ENCODE results near the gene SLC44A3.

Gene SLC44A3, protein sequence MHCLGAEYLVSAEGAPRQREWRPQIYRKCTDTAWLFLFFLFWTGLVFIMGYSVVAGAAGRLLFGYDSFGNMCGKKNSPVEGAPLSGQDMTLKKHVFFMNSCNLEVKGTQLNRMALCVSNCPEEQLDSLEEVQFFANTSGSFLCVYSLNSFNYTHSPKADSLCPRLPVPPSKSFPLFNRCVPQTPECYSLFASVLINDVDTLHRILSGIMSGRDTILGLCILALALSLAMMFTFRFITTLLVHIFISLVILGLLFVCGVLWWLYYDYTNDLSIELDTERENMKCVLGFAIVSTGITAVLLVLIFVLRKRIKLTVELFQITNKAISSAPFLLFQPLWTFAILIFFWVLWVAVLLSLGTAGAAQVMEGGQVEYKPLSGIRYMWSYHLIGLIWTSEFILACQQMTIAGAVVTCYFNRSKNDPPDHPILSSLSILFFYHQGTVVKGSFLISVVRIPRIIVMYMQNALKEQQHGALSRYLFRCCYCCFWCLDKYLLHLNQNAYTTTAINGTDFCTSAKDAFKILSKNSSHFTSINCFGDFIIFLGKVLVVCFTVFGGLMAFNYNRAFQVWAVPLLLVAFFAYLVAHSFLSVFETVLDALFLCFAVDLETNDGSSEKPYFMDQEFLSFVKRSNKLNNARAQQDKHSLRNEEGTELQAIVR

DNA sequence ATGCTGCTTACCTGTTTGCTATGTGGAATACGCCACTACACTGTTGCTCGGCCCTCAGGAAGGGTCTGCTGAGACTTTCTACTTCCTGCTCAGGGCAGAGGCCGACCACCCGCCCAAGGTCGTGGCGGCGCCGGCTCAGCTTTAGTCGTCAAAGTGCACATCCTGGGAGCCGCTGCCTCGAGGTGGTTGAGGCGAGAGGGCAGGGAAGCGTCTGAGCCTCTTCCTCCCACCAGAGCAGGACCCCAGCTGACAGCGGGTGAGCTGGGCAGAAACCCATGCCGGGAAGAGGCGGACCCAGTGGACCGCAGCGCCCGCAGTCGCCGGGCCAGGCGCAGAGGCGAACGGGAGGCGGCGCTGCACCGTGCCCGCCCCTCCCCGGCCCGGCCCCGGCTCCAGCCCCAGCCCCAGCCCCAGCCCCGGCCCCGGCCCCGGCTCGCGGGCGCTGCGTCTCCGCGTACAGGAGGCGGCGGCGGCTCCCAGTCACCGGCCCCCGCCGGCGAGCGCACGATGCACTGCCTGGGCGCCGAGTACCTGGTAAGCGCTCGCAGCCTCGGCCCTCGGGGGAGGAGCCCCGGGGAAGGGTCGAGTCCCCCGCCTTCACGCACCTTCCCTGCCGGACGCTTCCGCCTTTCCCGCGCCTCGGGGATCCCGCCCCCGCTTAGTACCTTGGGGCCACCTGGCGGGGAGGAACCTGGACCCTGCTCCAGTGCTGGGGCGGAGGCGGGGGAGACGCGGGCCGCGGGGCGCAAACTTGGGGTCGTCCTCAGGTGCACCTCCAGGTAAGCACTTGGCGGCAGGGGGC lies at the start of gene SLC44A3:
Gene SLC44A3, plus strand, starts transcription at position 413 of the 802 bp plus-strand sequence. Its CDS starts 95 bp downstream, at position 508.
- DNase-seq (ENCODE audit: low read depth): no peak

DNA sequence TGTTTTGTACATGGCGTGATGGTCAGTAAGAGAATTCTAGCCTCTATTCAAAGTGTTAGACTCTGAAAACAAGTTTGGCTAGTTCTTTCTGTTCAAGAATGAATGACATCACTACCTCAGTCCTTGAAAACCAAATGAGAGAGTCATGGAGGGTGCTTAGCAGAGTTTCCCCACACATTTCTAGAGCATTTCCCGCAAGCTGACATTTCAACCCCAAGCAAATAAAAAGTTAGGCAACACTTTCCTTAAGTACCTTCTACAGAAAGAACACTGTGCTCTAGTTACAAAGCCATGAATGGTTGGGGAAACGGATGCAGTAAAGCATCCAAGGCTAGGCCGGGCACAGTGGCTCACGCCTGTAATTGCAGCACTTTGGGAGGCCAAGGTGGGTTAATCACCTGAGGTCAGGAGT lies 47.9 kb upstream of the SLC44A3 start:
- DNase-seq (ENCODE audit: low read depth): no peak

DNA sequence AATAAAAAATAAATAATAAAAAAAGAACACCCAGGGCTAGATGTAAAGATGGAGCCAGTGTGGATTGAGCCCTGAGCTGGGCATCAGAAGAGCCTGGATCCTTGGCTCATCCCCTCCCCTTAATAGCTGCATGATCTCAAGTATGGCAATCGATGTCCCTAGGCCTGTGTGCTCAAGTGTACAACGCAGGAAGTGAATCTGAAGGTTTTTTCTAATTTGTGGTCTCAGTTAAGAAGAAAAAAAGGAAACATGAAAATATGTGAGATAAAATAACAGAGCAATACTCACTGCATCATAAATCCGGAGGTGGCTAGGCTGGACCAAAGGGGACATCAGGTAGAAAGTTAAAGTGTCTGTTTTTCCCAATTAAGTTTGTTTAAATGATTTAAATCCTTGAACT lies 47.3 kb upstream of the SLC44A3 start:
- no peak for DNase-seq (ENCODE audit: low read depth)

DNA sequence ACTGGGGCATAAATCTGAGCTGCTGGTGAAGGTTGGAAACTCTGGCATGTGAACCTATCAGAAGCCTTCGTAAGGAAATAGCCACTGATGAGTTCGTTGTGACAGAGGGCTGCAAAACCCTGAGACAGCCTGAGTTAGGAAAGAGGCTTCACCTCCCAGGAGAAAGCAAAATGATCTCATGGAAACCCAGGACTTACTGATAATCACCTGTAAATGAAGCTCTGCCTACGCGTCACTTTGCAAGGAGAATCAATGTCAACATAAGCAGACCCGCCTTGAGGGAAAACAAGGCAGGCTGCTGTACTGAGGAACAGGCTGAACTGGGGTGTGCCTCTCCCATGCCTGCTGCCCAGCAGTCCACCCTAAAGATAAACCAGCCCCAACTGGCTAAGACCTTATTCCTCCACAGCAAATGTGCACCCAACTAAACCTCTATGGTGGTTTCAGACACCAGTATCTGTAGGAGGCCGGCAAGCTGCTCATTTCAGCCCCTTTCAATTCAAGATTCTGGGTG lies 46.8 kb upstream of the SLC44A3 start:
- DNase-seq (ENCODE audit: low read depth): no peak

DNA sequence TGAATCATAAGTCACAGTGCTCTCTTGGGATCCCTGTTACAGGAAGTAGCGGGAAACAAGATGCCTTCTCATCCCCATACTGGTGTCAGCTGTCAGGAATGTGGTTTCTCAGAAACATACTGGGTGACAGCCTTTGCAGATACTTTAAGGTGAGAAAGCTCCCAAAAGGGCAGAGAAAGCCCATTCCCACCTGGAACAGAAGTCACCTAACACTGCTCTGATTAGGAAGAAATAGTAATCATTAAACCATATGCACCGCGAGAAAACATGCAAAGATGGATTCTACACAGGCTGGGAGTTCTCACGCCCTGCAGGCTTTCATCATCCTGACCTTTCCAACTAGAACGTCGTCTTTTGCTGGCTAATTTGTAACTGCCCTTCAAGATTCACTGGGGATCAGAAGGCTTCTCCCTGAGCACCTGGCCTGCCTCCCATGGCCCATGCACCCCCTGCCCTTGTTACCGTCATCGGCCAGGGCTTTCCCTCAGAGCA lies 46.2 kb upstream of the SLC44A3 start:
- no peak for DNase-seq (ENCODE audit: low read depth)

DNA sequence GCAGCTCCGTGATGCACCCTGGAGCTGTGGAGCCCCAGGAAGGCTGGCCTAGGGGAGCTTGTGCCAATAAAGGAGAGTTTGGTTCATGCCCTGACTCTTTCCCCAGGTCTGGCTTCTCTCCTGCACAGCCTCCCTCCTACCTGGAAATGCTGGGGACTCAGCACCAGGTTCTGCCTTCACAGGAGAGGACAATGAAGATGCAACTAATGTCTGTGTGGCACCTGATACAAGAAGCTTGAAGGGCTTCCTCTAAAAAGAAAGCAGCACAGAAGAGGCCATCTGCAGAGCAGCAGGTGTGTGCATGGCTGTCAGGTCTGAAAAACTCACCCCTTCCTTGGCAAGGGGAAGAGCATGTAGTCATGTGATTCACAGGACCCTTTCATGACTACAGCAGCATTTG lies 43.7 kb upstream of the SLC44A3 start:
- DNase-seq (ENCODE audit: low read depth): no peak

DNA sequence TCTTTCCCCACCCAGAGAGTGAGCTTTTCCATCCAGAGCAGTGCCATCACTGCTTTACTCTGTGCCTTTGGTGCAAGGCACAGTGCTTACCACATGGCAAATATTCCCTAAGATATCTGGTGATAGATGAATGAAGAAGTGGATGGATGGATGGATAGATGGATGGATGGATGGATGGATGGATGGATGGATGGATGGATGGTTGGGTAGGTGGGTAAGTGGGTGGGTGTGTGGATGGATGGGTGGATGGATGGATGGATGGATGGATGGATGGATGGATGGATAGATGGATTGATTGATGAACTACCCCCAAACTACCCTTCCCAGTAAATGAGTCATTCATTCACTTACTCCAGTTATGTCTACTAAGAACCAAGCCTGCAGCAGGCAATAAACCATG lies 42.9 kb upstream of the SLC44A3 start:
- DNase-seq (ENCODE audit: low read depth): no peak

DNA sequence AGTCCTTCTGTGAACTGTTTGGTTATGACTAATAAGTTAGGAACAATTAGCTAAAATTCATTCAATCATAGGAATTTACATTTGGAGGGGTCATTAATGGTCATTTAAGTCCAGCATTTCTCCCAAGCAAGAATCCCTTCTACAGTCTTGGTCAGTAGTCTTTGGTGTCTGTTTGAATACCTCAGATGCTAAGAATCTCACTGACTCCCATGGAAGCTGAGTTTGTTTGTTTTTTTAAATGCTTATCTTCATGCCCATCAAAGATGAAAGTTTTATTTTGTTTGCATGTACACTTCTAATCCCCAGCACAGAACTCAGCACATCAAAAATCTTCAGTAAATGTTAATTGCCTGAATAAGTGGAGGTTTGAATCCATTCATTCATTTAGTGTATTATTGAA lies 41.3 kb upstream of the SLC44A3 start:
- DNase-seq (ENCODE audit: low read depth): no peak

DNA sequence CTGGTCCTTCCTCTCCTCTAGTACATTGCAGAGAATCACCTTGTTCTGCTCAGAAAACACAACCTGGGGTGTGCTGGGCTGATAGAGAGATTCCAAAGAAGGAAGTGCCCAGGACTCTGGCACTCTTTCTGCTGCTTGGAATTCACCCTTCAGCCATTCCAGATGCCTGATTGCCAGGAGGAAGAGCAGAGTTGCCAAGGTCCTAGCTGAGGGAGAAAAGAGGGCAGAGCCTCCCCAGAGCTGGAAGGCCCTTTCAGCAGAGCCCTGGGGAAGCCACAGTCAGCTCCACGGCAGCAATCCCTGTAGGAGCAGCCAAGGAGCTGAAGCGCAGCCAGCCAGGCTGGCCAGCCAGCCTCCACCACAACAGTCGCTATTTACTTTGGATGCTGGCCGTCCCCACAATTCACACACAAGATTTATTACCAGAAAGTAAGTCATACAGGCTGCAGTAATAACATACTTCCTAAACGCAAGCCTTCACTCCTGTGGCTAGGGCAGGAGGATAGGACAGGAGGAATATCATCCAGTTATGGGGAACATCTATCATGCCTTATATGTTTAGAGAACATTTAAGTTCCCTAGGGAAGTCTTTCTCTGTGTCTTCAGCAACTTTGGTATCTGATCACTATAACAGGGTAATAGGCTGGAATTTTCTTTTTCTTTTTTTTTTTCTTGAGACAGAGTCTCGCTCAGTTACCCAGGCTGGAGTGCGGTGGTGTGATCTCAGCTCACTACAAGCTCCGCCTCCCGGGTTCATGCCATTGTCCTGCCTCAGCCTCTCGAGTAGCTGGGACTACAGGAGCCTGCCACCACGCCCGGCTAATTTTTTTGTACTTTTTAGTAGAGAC lies 36.6 kb upstream of the SLC44A3 start:
- no peak for DNase-seq (ENCODE audit: low read depth)

DNA sequence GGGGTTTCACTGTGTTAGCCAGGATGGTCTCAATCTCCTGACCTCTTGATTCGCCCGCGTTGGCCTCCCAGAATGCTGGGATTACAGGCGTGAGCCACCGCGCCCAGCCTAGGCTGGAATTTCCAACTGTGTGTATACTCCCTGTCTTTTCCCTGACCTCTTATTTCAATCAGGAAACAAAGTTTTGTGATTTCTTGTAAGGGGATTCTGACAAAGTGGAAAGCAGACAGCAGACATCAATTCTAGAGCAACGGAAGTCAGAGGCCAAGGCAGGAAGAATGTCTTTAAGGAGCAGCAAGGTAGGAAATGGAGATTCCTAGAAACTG lies 36.0 kb upstream of the SLC44A3 start:
- no peak for DNase-seq (ENCODE audit: low read depth)

DNA sequence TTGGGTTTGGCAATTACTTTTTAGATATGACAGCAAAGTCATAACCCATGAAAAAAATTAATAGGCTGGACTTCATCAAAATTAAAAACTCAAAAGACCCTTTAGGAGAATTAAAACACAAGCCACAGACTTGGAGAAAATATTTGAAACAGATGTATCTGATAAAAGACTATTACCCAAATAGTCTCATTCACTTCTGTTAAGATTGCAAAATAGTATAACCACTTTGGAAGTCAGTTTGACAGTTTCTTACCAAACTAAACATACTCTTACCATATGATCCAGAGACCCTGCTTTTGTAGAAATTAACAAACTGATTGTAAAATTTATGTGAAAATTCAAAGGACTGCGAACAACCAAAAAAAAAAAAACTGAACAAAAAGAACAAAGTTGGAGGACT lies 32.5 kb upstream of the SLC44A3 start:
- DNase-seq (ENCODE audit: low read depth): no peak

DNA sequence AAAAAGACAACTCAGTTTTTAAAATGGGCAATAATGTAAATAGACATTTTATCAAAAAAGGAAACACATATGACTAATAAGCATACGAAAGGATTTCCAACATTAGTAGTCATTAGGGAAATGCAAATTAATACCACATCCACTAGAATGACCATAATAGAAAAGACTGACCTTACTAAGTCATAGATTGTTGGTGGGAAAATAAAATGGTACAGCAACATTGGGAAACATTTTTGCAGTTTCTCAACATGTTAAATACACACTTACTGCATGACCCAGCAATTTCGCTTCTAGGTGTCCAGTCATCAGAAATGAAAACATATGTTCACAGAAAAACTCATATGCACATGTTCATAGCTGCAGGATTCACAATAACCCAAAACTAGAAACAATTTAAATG lies 29.9 kb upstream of the SLC44A3 start:
- no peak for DNase-seq (ENCODE audit: low read depth)

DNA sequence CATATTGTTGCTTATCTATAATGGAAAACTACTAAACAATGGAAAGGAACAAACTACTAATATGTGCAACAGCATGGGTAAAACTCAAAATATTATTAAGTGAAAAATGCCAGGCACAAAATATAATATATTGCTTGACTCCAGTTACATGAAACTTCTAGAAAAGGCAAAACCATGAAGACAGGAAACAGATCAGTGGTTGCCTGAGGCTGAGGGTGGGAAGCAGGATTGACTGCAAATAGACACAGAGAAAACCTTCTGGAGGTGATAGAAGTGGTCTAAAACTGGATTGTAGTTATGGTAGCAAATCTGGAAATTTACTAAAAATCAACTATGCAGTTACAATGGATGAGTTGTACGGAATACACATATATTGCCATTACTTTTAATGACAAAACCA lies 29.5 kb upstream of the SLC44A3 start:
- no peak for DNase-seq (ENCODE audit: low read depth)

DNA sequence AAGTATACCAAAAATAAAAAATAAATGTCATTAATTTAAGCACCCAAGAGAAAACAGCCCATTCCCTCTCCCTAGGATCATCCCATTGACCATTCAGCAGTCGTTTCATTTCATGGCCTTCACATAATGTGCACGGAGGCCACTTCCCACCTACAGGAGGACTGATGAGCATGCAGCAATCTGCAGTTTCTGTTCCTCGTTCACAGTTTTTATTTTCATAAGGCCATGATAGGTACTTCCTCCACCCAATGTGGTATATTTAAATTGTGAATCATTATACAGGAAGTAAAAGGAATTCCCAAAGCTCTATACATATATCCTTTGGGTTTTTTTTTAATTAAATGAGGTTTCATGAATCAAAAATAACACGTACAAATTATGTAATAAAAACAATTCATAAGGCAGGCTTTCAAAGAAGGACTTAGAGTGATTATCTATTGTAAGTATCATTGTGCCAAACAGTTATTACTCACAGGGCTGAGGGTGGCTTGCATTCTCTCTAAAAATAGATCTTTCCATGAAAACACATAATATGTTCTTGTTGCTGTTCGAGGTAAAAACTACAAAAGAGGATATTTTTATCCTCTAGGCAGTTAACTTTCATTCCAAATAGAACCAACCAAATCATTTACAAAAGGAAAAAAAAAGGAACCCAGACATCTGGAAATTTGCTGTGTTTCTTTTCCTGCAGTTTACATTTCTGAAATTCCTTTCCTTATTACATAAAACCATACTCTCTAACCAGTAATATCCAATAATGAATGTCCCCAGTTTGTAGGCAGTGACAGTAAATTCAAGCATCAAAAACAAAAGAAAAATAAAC lies 27.5 kb upstream of the SLC44A3 start:
- no peak for DNase-seq (ENCODE audit: low read depth)

DNA sequence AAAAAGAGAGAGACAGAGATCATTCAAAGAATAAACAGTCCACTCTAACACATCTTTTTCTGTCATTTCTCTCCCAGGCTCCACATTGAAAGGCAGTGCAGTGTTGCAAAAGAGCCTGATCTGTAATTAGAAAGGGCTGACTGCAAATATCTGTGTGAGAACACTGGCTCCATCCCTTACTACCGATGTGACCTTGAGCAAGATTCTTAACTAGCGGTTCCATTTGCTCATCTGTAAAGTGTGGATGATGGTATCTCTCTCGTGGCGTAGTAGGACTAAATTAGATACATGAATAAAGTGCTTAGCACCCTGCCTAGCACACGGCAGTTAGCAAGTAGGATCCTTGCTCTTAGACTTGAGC lies 26.9 kb upstream of the SLC44A3 start:
- DNase-seq (ENCODE audit: low read depth): no peak

DNA sequence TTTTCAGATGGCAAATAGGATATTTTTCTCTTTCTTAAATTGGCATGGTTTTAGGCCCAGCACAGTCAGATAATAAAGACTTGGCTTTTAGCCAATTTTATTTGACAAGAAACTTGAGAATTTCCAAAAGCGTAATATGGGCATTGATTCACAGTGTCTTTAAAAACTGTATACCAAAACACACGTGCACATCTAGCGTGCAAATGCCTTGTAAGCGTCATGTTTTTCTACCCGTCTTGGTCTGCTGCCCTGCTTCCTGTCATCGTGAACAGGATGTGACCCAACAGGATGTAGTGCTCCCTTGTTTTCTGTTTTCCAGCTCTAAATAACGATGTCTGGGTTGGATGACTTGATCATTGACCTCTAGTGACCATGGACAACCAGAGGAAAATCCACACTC lies 24.7 kb upstream of the SLC44A3 start:
- DNase-seq (ENCODE audit: low read depth): no peak

DNA sequence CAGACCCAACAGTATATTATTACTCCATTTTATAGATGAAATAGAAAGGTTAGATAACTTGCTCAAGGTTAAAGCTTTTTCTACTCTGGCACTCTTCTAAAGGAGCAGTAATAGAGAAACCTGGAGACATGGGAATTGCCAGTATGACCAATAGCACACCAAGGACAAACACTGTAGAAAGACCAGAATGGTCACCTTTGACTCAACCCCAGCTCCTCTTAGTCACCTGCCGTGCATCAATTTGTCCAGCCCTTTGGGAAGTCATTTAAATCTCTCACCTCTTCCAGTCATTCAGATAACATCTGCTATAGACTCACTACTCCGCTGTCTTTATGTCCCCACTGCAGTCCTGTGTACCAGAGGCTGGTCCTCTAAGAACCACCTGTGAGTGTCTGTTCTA lies 23.9 kb upstream of the SLC44A3 start:
- no peak for DNase-seq (ENCODE audit: low read depth)

DNA sequence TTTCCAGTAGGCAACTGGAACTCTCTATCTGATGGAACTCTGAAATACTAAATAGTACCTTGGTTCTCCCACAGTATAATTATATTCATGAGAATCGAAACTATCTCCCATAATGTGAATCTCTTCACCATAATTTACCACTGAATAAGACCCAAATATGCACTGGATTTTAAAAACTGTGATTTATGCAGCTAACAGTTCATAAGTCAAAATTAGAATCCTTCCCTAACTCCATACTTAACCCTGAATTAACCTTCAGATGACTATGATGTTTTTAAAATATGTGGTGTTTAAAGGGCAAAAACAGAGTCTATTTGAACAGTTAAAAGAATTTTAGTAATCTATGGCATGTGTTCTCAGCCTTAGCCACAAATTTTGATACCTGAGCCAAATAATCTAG lies 22.9 kb upstream of the SLC44A3 start:
- DNase-seq (ENCODE audit: low read depth): no peak

DNA sequence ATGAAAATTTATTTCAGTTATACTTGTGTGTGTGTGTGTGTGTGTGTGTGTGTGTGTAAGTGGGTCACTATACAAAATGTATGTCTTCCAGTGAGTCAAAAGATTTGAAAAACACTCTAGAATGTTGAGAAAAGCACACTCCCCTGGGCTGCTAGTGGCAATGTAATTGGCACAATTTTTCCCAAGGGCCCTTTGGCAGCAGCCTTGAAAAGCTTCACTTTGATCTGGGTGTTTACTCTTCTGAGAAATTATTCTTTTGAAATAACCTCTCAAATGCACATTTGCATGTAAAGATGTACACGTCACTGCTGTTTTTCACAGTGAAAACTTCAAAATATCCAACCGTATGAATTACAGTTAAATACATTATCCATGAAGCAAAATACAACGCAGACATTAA lies 22.1 kb upstream of the SLC44A3 start:
- no peak for DNase-seq (ENCODE audit: low read depth)

DNA sequence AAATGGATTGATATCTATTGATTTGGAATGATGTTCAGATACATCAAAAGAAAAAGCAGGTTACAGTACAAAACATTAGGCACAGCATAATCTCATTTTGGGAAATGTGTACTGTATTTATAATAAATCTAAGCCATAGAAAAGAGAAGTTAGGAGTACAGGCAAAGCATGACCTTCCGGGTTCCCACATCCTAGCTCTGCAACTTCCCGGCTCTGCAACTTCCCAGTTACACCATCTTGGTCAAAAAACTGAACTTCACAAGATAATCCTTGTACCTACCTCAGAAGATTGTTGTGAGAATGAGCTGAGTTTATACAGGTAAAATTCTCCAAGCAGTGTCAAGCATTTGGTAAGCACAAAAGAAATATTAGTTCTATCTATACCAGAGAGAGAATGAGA lies 21.7 kb upstream of the SLC44A3 start:
- no peak for DNase-seq (ENCODE audit: low read depth)

DNA sequence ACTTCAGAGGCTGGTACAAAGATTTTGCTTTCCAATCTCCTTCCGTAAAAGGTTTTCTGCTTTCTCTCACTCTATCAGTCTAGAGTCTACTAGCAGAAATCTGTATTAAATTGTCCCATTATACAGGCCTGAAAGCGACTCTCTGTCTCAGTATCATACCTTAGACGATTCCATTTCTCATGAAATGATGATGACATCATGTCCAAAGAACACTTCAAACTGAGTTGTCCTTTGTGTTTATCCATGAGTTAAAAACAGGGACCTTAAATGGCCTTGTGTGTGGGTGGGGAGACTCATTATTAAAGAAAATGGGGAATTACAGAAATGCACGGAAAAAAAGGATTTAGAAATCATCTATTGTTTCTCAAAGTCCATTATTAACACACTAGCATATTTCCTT lies 21.0 kb upstream of the SLC44A3 start:
- no peak for DNase-seq (ENCODE audit: low read depth)

All from stimulated activated CD8-positive, alpha-beta memory T cell treated with anti-CD3 and anti-CD28 coated beads, Interleukin-7, amount 100 ng/mL, for 24 hours (primary cell).